Stimulated activated CD4-positive, alpha-beta T cell treated with anti-CD3 and anti-CD28 coated beads, Interleukin-12 subunit alpha, Interleukin-12 subunit beta, amount 100 ng/mL, for 4 hours (primary cell): Measurements from ENCODE around the gene PLCL1.
"Not testable (repeated sequence)": the region's sequence is repeated elsewhere in the genome, so short reads cannot be mapped to it uniquely, and the experiment has no call there.

ENCODE experiments used
- DNase-seq: peaks from one replicate; pipeline ENCODE4 v3.0.0-alpha.2; 2020

PLCL1 gene

DNA sequence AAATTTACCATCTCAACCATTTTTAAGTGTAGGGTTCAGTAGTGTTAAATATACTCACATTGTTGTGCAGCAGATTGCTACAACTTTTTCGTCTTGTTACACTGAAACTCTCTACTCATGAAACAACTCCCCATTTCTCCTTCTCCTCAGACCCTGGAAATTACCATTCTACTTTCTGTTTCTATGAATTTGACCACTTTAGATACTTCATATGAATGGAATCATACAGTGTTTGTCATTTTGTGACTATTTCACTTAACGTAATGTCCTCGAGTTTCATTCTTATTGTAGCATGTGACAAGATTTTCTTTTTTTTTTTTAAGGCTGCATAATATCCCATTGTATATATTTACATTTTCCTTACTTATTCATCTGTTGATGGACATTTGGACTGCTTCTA, 203.8 kb downstream of the PLCL1 start:
- DNase-seq: no peak

- DNase-seq: no peak
Measured at GRCh38 chr2:198012025-198012424, 207.6 kb downstream of the PLCL1 start.

- no peak for DNase-seq
Measured at GRCh38 chr2:198016243-198016642, 211.8 kb downstream of the PLCL1 start.

GRCh38 chr2:198017068-198017467, 212.7 kb downstream of the PLCL1 start:
- DNase-seq: no peak

DNA sequence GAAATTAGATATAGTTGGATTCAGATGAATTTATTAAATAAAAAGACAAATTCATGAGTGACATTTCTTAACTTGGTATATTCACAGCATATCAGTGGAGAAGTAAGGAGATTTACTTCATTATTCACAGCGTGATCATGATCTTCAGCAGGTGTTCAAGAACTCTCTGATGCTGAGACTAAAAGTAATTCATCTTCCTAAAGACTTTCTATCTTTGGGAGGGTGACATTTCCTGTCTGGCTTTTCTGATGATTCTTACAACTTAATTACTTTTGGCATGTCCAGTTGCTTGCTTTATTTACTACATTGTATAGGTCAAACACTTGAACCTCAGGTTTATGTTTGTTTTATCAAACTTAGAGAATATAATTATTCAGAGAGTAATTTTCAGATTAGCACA, 224.6 kb downstream of the PLCL1 start:
- DNase-seq: no peak

DNA sequence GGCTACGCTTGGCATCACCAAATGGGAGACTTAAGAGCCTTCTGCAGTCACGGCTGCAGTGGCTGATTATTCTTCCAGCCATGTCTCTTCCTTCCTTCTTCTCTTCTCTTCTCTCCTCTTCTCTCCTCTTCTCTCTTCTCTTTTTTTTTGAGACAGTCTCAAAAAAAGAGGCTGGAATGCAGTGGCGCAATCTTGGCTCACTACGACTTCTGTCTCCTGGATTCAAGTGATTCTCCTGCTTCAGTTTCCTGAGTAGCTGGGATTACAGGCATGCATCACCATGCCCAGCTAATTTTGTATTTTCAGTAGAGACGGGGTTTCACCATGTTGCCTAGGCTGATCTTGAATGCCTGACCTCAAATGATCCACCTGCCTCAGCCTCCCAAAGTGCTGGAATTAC, 225.2 kb downstream of the PLCL1 start:
- not testable (repeated sequence) for DNase-seq

DNA sequence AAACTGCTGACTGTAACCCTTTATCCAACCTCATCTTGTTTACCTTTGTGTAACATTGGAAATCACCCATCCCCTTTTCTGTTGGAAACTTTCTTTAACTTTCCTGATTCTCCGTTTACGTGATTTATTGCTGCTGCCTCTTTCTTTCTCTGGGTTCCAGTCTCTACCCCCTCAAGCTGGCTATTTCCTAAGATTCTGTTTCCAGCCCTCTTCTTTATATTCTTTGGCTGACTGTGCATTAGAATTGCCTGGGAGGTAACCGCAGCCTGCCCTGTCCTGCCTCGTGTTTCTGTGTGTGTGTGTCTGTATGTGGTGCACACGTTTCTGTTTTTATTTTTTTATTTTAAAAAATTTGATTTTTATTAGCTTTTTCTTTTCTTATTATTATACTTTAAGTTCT, 229.2 kb downstream of the PLCL1 start:
- no peak for DNase-seq

DNA sequence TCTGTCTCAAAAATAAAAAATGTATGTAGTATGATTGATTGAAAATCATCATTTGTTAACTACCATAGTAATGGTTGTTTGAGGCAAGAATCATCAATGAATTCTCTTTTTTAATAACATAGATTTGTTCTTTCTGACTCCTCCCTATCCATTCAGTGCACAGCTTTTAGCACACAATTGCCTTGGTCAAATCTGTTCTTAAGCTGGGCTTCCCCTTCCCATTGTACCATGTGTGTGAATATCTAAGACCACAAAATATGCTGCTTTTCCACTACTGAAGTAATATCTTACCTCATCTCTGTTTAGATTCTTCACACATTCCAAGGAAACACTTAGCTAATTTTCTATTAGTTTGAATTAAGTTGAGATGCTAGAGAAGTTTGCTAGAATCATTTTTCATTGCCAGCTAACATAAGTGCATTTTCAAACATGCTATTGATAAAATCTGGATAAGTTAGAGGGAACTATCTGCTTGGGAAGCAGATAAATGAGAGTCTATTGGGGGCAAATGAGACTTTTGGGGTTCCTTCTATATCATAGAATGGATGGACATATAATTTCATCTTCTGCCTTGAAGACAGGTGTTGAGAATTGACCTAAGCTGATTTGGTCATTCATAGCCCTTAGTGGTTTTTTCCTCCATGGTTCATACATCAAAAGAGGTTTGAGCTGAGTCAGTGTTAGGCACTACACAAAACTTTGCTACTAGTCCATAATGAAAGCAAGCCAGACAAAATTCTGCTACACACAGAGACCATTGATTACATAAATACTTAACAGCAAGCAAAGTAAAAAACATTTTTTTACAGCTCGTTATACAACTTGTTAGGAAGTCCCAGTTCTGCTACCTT, 231.9 kb downstream of the PLCL1 start:
- no peak for DNase-seq

- DNase-seq: no peak
Measured at GRCh38 chr2:198040835-198041234, 236.4 kb downstream of the PLCL1 start.

DNA sequence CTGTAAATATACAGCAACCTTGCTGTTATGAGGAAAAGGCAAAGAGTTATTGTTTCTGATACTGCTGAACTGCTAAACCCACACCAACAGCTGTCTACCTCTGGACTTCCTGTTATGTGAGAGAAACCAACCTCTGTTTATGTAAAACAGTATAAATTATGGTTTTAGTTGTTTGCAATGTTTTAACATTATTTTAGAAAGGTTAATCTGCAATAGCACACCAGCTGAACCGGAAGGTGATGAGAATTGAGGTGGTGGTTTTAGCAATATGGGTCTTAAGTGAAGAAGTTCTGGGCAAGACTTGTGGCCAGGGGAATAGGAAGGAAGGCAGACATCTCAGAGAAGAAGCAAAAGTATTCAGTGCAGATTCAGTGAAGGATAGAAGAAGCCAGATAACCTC, 237.8 kb downstream of the PLCL1 start:
- no peak for DNase-seq

DNA sequence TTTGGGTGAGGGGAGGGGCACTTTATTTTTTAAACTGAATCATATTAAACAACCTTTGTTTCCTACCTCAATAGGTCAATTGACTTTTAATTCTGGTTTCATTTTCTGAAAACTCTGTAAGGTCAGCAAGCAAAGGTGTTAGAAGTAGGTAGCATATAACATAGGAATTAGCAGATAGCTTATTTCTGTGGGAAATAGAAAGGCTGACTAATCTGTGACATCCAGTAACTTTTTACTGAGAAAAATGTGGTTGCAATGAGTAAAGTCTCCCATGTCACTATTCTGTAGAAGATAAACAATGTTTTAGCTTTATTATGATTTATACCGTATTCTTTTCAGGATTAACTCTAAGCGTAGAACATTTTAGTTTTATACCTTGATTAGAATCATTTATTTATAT, 240.4 kb downstream of the PLCL1 start:
- DNase-seq: no peak

DNA sequence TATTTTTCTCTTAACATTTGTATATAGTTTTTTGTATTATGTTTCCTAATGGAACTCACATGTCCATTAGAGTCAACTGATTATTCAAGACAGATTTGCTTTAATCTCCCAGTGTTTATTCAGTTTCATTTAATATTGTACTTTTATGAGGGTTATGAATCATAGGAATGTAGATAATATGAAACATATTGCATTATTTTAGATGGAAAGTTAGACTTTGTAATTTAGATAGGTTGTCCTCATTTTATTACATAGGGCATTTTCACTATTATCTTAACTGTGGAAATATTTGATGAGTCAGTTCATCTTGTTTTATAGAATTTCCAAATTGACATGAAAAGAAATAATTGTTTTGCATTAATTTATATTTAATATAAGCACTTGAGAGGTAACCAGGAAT, 240.8 kb downstream of the PLCL1 start:
- no peak for DNase-seq

DNA sequence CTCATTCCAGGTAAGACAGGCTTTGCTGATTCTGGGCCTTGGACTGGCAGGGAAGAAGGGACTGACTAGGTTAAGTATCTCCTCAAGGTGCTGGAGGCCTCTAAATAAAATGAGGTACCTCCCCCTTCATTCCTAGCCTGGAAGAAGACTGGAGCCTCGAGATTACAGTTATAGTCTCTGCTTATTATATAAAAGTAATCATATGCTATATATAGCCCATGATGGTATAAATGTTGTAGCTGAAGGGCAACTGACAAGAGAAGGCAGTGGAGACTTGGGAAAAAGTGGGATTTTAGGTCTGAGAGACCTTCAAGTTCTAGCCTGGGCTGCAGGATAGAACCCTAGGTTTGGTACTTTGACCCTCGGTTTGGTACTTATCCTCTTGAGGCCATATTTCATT, 248.3 kb downstream of the PLCL1 start:
- DNase-seq: no peak

GRCh38 chr2:198053148-198053547, 248.8 kb downstream of the PLCL1 start:
- no peak for DNase-seq

DNA sequence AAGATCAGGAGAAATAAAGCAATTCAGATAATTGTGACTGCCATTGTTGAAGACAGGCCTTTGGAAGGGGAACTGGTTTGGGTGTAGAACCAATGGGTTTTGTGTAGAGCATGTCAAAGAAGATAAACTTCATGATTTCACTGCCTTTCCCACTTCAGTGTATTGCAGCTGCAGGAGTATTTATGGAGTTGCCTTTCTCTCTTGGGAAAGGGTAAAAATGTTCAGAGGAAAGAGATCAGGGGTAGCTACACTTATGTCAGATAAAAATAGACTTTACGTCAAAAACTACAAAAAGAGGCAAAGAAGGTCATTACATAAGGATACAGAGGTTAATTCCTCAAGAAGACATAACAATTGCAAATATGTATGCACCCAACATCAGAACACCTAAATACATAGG, 249.4 kb downstream of the PLCL1 start:
- no peak for DNase-seq

DNA sequence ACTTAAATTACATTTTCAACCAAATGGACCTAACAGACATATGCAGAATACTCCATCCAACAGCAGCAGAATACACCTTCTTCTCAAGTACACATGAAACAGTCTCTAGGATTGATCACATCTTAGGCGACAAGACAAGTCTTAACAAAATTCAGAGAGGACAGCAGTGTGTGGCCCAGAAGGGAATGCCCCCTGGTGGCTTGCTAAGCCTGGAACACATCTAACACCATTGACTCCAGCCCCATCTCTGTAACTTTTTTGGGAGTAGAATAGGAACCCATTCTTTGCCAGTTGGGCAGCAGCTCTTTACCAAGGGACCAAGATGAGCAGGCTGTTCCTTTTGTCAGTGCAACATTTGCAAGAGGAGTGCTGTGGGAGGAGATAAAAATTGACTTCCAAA, 249.9 kb downstream of the PLCL1 start:
- DNase-seq: peak; percentile 33

- no peak for DNase-seq
Measured at GRCh38 chr2:198055716-198056115, 251.3 kb downstream of the PLCL1 start.

- no peak for DNase-seq
Measured at GRCh38 chr2:198056836-198057235, 252.4 kb downstream of the PLCL1 start.

DNA sequence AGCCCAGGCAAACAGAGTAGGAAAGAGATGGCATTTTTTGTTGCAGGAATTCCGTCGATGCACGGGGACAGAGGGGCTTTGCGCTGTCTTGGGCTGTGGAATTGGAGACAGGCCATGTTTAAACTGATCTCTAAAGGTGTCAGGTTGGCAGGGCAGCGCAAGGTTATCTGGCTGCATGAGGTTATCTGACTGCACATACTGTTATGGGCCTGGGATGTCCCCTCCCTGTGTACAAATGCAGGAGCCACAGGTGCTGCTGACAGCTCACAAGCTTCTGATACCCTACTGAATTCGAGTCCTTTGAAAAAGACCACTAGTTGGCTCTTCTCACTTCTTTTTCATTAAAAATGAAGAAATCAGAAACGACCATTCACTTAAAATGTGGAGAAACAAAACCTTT, 255.4 kb downstream of the PLCL1 start:
- no peak for DNase-seq

DNA sequence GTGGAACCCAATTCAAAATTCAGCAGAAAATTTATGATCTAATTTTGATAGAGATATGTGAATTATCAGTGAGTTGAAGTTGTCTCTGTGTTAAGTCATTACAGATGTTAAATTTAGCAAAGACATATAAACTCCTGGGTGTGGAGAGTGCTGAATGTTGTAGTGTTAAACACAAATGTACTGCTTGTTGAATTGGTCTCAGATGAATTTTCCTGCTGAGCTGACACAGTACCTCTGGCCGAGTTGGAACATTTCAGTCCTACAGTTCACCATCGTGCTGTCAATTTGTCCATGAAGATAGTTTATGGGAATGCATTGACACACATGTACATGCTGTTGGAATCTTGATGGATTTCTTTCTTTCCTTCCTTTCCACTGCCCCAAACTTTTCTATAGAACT, 255.9 kb downstream of the PLCL1 start:
- DNase-seq: no peak

DNA sequence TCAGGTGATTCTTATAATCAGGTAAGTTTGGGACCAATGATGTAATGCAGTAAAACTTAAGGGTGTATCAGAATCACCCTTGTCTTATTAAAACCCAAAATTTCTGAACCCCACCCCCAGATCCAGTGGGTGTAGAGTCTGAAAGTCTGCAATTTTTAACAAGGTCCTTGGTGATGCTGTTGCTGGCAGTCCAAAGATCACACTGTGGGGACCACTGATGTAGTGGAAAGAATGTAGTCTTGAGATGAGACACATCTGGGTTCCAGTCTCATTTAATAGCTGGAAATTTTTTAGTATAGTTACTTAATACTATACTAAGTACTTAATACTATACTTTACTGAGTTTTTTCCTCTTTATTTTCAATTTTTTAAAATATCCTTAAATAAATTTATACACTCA, 258.4 kb downstream of the PLCL1 start:
- DNase-seq: no peak

DNA sequence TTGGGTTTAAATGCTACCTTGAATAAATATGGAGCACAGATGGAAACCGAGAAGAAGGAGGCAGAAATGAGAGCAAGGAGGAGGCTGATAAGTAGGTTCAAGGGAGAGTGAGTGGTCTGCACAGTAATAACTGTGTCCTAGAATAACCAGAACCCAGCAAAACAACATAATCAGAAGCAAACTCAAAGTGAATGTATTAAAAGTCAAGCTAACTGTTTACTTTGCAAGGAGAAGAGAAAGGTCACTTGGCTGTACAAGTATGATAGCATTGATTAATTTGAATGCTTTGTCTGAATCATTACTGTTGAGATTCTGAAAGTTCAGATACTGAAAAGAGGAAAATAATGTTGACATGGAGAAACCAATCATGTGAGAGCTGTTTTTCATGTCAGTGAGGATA, 258.8 kb downstream of the PLCL1 start:
- no peak for DNase-seq

- no peak for DNase-seq
Measured at GRCh38 chr2:198065322-198065721, 260.9 kb downstream of the PLCL1 start.

DNA sequence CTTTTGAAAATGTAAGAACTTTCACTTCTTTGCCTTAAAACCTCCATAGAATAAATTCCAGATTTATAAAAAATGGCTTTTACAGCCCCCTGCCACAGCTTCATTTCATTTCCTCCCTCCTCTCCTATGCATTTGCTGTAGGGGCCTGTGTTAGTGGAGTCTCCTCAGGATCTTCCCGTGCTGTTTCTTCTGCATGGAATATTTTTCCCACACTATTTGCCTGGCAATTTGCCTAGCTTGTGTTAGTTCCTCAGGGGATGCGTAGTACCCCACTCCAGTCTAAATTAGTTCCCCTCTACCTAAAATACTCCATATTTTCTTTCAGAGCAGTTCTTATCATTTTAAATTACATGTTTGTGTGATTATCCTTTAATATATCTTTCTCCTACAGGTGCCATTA, 262.2 kb downstream of the PLCL1 start:
- DNase-seq: no peak

DNA sequence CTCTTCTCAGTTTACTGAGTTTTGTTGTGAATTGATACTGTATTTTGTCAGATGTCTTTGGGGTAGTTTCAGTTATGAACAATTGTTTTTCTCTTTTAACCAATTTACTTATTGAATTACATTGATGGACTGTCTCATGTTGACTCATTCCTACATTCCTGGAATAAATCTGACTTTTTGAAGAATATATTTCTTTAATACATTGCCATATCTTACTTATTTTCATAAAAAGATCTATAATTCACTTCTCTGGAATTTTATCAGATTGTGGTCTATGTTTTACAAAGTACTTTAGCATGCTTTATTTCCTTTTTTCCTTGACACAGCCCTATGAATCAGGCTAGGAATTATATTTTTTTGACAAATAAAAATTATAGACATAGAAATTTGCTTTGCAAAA, 268.3 kb downstream of the PLCL1 start:
- DNase-seq: no peak
